Activated CD4-positive, CD25-positive, alpha-beta regulatory T cell treated with anti-CD3 and anti-CD28 coated beads, Interleukin-2, amount 50 U/mL, for 72 hours (primary cell): ENCODE data around the gene CHST9.
"Not testable (repeated sequence)": the region's sequence is repeated elsewhere in the genome, so short reads cannot be mapped to it uniquely, and the experiment has no call there.

Experiments
- DNase-seq: peaks from one replicate; pipeline ENCODE4 v3.0.0; 2021

Gene CHST9

DNA sequence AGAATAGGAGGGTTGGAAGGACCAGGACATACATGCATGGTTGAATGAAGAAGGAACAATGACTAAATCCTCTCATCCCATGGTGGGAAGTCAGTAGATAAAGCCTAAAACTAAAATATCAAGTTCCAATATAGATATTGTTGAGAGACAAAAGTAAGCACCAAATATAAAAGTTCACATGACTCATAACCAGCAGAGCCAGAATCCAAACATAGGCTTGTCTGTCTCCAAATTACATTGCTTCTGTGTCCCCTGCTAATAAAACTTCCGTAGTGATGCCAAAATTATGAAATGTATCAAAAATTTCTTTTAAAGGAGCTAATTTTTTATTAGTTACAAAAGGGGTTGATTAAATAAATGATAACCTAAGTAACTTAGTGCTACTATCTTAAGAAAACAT lies 19.7 kb downstream of the CHST9 start:
- DNase-seq = no peak

DNA sequence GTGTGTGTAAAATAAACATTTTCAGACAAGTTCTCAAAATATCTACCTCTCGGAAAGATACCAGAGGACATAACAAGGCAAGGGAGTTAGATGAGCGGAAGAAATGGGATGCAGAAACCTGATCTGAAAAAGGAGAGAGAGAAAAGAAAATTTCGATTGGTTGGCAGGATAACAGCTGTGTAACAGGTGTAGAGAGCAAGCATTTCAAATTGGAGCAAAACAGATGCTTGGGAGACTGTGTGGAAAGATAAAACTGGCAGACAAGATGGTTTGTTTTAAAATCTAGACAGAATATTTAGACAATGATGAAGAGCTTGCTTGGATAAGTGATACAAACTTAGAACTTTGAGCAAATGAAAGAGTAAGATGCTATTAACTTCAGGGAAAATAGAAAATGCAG lies 20.2 kb downstream of the CHST9 start:
- DNase-seq = no peak

DNA sequence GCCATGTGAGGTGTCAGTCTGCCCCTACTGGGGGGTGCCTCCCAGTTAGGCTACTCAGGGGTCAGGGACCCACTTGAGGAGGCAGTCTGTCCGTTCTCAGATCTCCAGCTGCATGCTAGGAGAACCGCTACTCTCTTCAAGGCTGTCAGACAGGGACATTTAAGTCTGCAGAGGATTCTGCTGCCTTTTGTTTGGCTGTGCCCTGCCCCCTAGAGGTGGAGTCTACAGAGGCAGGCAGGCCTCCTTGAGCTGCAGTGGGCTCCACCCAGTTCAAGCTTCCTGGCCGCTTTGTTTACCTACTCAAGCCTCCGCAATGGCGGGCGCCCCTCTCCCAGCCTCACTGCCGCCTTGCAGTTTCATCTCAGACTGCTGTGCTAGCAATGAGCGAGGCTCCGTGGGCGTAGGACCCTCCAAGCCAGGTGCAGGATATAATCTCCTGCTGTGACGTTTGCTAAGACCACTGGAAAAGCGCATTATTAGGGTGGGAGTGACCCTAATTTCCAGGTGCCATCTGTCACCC lies 21.9 kb downstream of the CHST9 start:
- DNase-seq = not testable (repeated sequence)

GRCh38 chr18:27149240-27149639 lies 35.9 kb downstream of the CHST9 start:
- not testable (repeated sequence) for DNase-seq

GRCh38 chr18:27144672-27145071 lies 40.4 kb downstream of the CHST9 start:
- no peak for DNase-seq

- DNase-seq = no peak
Measured at GRCh38 chr18:27143580-27144287, 41.4 kb downstream of the CHST9 start.

GRCh38 chr18:27142891-27143290 lies 42.2 kb downstream of the CHST9 start:
- no peak for DNase-seq

DNA sequence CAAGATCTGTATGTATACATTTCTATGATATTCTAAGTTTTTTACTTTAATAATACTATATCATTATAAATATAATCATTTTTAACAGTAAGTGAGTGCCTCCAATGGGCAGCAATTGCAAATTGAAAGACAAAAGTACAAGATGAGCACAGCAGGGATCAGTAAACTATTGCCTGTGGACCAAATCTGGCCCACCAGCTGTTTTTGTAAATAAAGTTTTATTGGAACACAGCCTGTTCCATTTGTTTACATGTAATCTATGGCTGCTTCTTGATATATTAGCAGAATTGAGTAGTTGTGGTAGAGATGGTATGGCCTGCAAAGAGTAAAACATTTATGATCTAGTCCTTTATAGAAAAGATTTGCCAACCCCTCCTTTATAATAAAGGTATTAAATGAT lies 43.2 kb downstream of the CHST9 start:
- no peak for DNase-seq

DNA sequence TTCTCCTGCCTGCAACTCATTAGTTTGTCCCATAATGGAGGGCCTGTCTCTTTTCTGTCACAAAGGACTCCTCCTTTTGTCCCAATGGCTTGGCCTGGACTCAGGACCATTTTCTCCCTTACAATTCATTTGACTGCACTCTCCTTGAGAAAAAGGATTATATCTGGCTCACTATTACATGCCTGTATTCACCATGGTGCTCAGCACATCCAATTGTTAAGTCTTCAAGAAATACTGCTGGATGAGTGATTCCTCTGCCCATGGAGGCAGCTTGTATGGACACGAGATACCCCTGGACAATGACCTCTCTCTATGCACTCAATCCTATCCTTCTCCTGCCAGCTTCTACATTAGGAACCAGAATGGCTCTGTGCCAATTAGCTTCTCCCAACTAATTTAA lies 47.0 kb downstream of the CHST9 start:
- no peak for DNase-seq

GRCh38 chr18:27136208-27136535 lies 48.9 kb downstream of the CHST9 start:
- DNase-seq = no peak

DNA sequence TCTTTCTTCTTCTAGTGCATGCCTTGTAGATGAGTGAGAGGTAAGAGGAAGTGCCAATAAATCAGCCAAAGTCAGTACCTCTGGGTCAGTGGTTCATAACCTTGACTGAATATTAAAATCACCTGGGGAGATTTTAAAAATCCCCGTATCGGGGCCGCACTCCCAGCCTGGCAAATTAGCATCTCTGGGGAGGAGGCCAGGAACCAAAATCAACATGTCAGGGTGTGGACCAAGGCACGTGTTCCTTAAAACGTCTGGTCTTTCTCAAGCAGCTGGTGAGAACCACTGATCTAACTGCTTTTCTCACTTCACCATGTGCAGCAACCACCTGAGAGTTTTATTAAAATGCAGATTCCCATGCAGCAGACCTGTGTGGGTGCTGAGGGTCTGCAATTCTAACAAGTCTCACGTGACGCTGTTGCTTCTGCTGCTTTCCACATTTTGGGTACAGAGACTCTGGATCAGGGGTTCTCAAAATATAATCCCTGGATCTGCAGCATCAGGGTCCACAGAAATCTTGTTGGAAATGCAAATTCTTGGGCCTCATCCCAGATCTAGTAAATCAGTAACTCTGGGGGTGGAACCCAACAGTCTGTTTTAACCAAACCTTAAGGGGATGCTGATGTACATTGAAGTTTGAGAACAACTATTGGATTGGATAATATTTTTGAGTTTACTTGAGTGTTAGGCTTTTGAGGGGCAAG lies 49.5 kb downstream of the CHST9 start:
- no peak for DNase-seq

DNA sequence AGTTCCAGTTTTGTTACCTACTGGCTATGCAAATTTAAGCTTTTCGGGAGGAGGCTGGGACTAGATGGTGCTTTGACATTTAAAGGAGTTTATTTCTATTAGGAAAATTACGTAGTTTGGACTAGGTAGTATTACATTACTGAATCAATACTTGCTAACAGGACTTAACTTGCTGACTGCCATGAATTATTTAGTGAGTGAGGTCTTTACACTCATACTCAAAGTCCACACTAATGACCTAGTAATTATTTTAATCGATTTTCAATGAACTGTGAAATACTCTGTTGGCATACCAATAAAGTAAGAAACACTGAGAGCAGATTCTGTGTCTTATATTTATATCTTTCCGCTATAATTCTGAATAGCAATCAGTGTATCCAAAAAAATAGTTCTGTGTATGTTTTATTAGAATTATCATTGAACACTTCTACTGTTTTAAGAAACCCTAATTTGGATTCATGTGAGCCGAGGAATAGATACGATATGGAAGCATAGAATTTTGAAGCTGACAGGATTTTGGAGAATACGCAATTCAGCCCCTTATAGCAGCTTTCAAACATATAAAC lies 55.0 kb downstream of the CHST9 start:
- DNase-seq = no peak

DNA sequence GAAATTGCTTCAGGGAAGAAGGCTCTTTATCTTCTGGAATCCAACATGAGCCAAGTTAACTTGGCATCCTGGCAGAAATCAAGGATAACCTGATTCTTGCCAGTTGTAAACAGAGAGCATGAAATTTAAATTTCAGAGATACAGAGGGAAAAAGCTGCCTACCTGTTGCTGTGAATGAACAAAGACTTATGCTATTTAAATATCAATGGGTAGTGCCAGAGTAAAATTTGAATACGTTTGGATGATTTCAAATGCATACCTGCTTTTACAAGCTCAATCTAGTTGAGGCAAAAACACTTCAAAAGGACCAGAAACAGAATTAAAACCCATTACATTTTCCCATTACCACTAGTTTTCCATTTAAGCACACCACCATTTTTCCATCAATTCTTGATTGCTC lies 60.9 kb downstream of the CHST9 start:
- DNase-seq = no peak

GRCh38 chr18:27121108-27121507 lies 64.0 kb downstream of the CHST9 start:
- no peak for DNase-seq

- DNase-seq = no peak
Measured at GRCh38 chr18:27120246-27120645, 64.9 kb downstream of the CHST9 start.

- DNase-seq = no peak
Measured at GRCh38 chr18:27118973-27119372, 66.1 kb downstream of the CHST9 start.

GRCh38 chr18:27114842-27115241 lies 70.3 kb downstream of the CHST9 start:
- DNase-seq = no peak

GRCh38 chr18:27113358-27113757 lies 71.8 kb downstream of the CHST9 start:
- DNase-seq = no peak

GRCh38 chr18:27110319-27110718 lies 74.8 kb downstream of the CHST9 start:
- DNase-seq = no peak

GRCh38 chr18:27109451-27109850 lies 75.7 kb downstream of the CHST9 start:
- no peak for DNase-seq

GRCh38 chr18:27108842-27109241 lies 76.3 kb downstream of the CHST9 start:
- no peak for DNase-seq

DNA sequence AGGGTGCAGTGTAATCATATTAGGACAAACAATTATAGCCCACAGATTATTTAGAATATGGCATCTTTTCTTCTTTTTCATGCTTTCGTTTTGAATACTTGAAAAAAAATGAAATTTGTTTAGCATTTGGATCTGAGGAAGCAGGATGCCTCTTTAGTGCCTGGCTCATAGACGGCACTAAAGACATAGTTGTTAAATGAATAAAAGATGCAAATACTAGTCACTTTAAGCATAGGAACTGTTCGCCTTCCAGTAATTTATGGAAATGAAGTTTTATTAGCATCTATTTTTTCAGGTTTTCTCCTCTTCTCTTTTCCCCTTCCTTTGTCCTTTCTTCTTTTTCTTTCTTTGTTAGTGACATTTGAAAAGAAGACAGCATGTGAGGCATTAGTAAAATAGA lies 80.4 kb downstream of the CHST9 start:
- DNase-seq = no peak

DNA sequence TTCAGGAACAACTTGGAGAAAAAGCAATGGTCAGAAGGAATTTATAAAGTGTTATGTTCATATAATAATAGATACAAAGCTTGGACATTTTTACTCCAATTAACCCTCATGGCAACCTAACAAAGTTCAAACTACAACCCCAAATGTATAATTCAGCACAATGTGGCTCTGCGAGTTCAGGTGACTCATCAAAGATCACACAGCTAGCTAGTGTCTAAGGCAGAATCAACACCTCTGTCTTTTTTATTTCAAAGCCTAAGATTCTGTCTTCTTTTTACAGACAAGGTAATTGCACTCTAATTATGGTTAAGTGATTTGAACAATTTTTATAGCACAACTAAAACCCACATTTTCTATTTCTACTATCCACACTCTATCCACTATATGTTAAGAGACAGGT lies 90.5 kb downstream of the CHST9 start:
- DNase-seq = no peak

GRCh38 chr18:27093290-27093689 lies 91.8 kb downstream of the CHST9 start:
- not testable (repeated sequence) for DNase-seq
